ENCODE measurements around the gene MLPH. TPM values are rescaled to one million over a fixed set of nuclear protein-coding genes. Genes with fewer than 3 reads are reported as not detected.

Gene MLPH
- total and polyA plus RNA-seq, 9 of the 15 experiments (the other 6 are each of a cell fraction or from before 2014, with no cell fraction given), result 0.22 TPM; not detected in 8

- Histone ChIP-seq H3K27me3 (ENCODE audit: control insufficient read depth in 2 of 2, insufficient read depth in 2 of 2, low read length in 2 of 2) (peaks cover 3 to 63% of the 10 kb centered on the region in 2 experiments; a peak in 3 of 5 replicates), H3K9me3 (replicated peaks; ENCODE audit: control insufficient read depth, insufficient read depth, low read depth, low read length) (no peaks in the 10 kb centered on the region), H3K4me2 (ENCODE audit: insufficient read depth, low read length) (no peak overlapping the region), H3K79me2 (ENCODE audit: control insufficient read depth, insufficient read depth, low read length) (no peaks in the 10 kb centered on the region), H3K4me3 (no peak overlapping the region), H3K36me3 (ENCODE audit: control insufficient read depth, insufficient read depth, low read length) (no peaks in the 10 kb centered on the region), H3K9me1 (ENCODE audit: control insufficient read depth, insufficient read depth, low read length) (no peaks in the 10 kb centered on the region), H4K20me1 (replicated peaks; ENCODE audit: control insufficient read depth, insufficient read depth, low read length) (no peaks in the 10 kb centered on the region), H3K9ac (ENCODE audit: insufficient read depth in 1 of 2, low read depth in 2 of 2, low read length in 2 of 2) (no peak overlapping the region), H3K27ac (ENCODE audit: extremely low read depth, low read depth, low read length) (no peak overlapping the region), H3K4me1 (replicated peaks in 1 of 2; ENCODE audit: control insufficient read depth in 2 of 2, insufficient read depth in 2 of 2, low read length in 2 of 2) (no peaks in the 10 kb centered on the region), H2AFZ (ENCODE audit: low read depth, low read length) (no peak overlapping the region)
- no peak for ATAC-seq
- 1% methylated on average over 10 of the region's 11 CpGs for WGBS (ENCODE audit: insufficient coverage, low coverage, missing lambda C conversion rate)
- ChIA-PET POLR2A (no interaction called here), CTCF (ENCODE audit: low intra/inter-chr PET ratio) (no interaction called here)
- no TSS peak for BruUV-seq (replicated peaks)
- no peak for DNase-seq (ENCODE audit: extremely low read depth in 1 of 4, low spot score in 3 of 4)
- intact Hi-C loops (cut with micrococcal nuclease), result no loop called here
- no peak for FAIRE-seq
- TF ChIP-seq ARID3A (IDR thresholded peaks at IDR 0.05; ENCODE audit: borderline replicate concordance, low read depth, low read length), result no peak
- no peak for TF ChIP-seq ZBTB33 (CRISPR knock-in tag; IDR thresholded peaks at IDR 0.05)
- TF ChIP-seq ZNF584 (CRISPR knock-in tag; IDR thresholded peaks at IDR 0.05; ENCODE audit: low read depth), result 0 out of 2 replicates have a peak, but pooled peaks have one; percentile 39
- in situ Hi-C loops (cut with MboI), result no loop called here
Observed at GRCh38 chr2:237498341-237498740, 11.3 kb downstream of the MLPH start.

Measured in K562 (cell line).